Choroid plexus epithelial cell (primary cell): ENCODE results near the gene NR2F1-AS1.

Experiments used
- DNase-seq: peaks from one replicate; pipeline ENCODE4 v3.0.0-alpha.2; 2010; ENCODE audit warnings: low read depth
- H3K4me3 ChIP-seq: 2 replicates; pipeline ENCODE4 v1.5.1; 2011; ENCODE audit warnings: low read depth, mild to moderate bottlenecking, control low read depth, low read length, moderate library complexity
- TF ChIP-seq, protein P1 (sequence below): conservative IDR thresholded peaks from 2 replicates; pipeline ENCODE4 v1.5.1; 2011; ENCODE audit warnings: low read depth, mild to moderate bottlenecking, control low read depth, inconsistent platforms, low read length, moderate library complexity

Gene NR2F1-AS1

DNA sequence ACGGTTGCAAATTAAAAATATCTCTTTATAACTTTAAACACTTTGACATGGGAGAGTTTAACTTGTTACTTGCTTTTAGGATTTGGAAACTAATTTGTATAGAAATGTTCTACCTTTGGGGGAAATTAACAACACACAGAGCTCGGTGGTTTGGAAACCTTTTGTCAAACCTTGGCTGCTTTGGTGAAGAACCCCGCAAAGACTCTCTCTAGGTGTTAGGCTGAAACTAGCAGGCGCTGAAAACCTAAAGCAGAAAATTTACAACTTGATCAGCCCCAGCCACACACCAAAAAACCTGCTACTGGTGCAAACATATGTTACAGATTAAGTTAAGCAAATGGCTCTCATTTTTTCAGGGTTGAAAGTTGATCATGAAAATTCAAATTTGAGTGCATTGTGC lies 27.8 kb upstream of the NR2F1-AS1 start:
- TF ChIP-seq, protein P1, sequence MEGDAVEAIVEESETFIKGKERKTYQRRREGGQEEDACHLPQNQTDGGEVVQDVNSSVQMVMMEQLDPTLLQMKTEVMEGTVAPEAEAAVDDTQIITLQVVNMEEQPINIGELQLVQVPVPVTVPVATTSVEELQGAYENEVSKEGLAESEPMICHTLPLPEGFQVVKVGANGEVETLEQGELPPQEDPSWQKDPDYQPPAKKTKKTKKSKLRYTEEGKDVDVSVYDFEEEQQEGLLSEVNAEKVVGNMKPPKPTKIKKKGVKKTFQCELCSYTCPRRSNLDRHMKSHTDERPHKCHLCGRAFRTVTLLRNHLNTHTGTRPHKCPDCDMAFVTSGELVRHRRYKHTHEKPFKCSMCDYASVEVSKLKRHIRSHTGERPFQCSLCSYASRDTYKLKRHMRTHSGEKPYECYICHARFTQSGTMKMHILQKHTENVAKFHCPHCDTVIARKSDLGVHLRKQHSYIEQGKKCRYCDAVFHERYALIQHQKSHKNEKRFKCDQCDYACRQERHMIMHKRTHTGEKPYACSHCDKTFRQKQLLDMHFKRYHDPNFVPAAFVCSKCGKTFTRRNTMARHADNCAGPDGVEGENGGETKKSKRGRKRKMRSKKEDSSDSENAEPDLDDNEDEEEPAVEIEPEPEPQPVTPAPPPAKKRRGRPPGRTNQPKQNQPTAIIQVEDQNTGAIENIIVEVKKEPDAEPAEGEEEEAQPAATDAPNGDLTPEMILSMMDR: no peak
- no peak for DNase-seq
- no peak overlapping the region for H3K4me3 ChIP-seq

DNA sequence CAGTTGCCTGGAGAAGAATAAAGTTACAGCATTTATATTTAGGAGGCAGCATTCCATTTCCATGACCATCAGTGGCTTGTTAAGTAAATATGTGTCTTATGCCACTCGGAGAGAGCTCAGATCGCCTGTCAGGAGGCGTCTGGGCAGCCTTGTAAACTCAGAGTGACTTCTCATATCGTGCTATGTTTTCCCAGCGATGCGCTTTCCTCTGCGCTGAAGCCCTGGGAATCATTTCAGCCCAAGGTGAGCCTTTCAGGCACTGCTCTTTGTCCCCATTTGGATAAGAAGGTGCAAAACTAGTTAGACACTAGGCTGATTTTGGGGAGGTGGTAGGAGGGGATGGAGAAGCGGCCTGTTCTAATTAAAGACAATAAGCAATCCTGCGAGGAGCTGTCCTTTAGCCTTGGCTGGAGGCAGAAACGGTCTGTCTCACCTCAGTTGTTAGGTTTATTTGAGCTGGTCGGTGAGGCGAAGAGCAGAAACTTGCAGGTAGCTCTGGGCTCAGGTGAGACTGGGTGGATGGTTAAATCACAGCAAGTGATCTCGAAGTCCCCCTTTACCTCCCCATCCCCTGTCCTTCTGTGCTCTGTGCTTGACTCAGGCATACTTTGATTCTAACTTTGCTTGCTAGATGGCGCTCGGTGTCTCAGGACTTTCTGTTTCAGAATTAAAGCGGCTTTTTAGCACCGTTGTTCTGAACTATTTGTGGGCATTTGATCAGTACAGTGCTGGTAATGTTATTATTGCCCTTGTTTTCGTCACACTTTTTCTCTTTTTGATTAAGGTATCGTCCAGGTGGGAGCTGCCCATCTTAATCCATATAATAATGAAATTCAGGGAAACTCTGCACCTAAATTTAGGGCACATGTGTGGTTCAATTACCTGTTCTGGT lies 26.6 kb upstream of the NR2F1-AS1 start:
- TF ChIP-seq, protein P1: peak; percentile 74
- peak; percentile 91 for DNase-seq
- H3K4me3 ChIP-seq: peak overlapping the region; percentile 41

DNA sequence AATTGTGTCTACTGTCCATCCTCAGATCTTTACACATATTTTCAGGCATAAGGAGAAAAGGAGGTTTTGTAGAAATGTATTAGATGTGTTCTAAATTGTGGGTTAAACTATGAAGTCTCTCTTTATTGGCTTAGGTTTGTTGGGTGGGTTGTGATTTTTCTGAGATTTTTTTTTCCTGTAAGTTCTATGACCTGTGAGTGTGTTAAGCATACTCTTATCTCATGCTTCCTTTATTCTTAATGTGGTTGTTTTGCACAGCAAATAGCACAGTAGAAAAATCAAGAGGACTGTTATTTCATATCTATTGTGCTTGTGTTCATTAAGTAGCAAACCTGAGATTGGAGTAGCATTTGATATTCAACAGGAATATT lies 25.3 kb upstream of the NR2F1-AS1 start:
- TF ChIP-seq, protein P1: no peak
- no peak for DNase-seq
- no peak overlapping the region for H3K4me3 ChIP-seq

DNA sequence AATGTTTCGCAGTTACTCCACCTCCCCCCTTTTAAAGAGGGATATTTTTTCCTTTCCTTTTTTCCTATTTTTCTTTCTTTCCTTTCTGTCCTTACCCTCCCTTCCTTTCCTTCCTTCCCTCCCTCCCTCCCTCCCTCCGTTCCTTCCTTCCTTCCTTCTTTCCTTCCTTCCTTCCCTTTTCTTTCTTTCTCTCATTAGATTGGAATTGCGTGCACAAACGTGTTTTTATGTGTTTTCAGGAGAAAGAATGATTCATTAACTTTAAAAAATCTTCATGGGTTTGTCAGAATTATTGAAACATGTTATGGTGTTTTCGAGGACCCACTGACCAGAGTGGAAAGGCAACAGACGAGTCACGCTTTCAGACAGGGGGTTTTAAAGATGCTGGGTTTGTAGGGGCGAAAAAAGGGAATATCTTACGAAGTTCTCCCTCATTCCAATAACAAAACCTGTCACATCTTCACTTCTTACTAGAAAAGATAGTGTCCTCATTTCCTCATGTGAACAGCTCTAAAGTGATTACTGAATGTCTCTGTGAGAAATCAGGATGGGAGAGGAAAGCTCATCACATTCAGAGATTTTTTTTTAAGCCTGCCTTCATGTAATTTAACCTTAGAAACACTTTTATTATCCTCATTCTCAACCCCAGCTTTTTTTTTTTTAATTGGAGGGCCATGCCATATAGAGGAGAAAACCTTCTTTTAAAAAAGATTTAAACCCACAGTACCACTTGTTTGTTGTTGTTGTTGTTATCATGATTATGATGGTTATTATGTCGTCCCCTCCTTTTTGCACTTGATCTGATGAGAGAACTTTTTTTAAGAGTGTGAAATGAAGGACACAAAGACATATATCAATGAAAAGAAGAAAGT lies 23.9 kb upstream of the NR2F1-AS1 start:
- no peak for DNase-seq
- TF ChIP-seq, protein P1: no peak
- H3K4me3 ChIP-seq: peak overlapping the region; percentile 62

DNA sequence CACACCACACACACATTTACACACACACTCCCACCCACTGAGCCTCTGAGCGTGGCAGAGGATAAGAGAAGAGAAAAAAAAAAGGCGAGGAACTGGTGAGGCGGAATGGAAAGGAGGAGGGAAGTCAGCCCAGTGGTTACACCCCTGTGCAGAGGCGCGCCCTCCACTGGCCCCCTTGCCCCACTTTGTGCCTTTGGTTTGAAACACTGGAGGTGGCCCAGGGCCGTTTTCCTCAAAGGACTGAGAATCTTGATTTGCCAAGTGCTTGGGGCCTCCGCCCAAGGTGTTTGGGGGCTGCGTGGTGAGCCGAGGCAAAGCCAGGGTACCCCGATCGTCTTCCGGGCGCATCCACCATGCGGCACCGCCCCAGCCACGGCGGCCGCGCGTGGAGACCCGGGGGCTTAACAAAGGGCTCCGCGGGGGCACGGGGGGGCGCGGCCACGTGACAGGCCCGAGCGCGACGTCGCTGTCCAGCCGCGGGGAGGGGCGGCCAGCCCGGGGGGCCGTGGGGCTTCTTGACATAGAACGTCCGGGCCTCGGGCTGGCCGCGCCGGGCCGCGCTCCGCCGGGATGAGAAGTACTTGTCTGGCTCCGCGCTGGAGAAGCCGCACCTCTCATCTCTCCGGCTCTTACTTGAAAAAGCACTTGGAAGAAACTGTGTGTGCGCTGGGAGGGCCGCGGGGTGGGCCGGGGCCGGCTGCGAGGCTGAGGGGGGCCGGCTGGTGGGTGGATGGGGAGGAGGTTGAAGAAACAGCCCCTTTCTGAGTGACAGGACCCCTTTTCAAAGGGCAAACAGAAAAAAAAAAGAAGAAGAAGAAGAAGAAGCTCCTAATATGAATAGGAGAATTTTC lies 23.0 kb upstream of the NR2F1-AS1 start:
- DNase-seq: peak; percentile 73
- H3K4me3 ChIP-seq: peak overlapping the region; percentile 62
- TF ChIP-seq, protein P1: peak; percentile 31

DNA sequence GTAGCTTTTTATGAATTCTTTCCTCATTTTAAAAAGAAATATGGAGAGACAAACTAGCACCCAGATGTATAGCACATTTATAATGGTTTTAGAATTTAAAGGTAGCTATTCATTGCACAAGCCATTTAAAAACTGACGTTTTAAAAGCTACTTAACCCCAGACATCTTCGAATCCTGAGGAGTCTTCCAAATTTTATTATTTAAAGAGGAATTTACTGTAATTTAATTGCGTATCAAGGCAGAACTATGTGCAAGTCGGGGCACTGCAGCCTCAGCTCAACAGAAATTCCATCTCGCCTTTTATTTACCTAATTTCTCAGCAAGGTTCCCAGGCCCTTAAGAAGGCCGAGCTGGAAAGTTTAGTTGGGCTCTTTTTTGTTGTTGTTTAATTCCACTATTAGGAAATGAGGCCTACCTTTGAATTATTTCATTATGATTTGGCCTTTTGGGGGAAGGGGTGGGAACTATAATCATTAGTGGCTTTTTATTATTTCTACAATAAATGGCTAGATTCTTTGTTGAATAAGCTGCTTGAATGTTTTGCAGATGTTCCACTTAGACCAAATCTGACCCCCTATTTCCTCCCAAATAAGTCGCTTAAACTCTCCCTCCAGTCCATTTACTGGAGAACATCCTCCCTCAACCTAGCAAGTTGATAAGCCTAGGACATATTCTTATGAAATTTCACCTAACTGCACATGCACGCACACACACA lies 22.2 kb upstream of the NR2F1-AS1 start:
- TF ChIP-seq, protein P1: no peak
- peak overlapping the region; percentile 62 for H3K4me3 ChIP-seq
- DNase-seq: peak; percentile 69
